Body of pancreas (tissue), 4 donors: ENCODE results near the gene CHCHD10.

Source experiments
- CTCF ChIP-seq, 7 experiments: fragments of 450-650 bp in 4 of 7; fragments of 200-600 bp in 3 of 7; sonication (generic) in 3 of 7; IDR thresholded peaks; one replicate each; pipeline ENCODE4 v1.5.1; 2016 to 2019; ENCODE audit warnings: antibody characterized with exemption in 7 of 7
- POLR2A ChIP-seq, 3 donors: fragments of 450-650 bp; IDR thresholded peaks; one replicate each; pipeline ENCODE4 v1.6.1; 2016; ENCODE audit warnings: antibody characterized with exemption in 3 of 3, mild to moderate bottlenecking in 2 of 3

- TF ChIP-seq CTCF (IDR thresholded peaks at IDR 0.05) (no peak), POLR2A (IDR thresholded peaks at IDR 0.05) (no peak)
These were observed 45.0 kb downstream of the CHCHD10 start for GRCh38 chr22:23722724-23723123.
